22Rv1 (cell line): ENCODE measurements around the gene VEPH1.

Experiments used
- ZFX ChIP-seq: fragments of 450-650 bp; IDR thresholded peaks from 2 replicates; pipeline ENCODE4 v1.6.1; 2017; ENCODE audit warnings: antibody characterized with exemption, borderline replicate concordance
- TF ChIP-seq, protein P1 (sequence below): fragments of 450-650 bp; IDR thresholded peaks from 2 replicates; pipeline ENCODE4 v1.5.1; 2017; ENCODE audit warnings: mild to moderate bottlenecking

DNA sequence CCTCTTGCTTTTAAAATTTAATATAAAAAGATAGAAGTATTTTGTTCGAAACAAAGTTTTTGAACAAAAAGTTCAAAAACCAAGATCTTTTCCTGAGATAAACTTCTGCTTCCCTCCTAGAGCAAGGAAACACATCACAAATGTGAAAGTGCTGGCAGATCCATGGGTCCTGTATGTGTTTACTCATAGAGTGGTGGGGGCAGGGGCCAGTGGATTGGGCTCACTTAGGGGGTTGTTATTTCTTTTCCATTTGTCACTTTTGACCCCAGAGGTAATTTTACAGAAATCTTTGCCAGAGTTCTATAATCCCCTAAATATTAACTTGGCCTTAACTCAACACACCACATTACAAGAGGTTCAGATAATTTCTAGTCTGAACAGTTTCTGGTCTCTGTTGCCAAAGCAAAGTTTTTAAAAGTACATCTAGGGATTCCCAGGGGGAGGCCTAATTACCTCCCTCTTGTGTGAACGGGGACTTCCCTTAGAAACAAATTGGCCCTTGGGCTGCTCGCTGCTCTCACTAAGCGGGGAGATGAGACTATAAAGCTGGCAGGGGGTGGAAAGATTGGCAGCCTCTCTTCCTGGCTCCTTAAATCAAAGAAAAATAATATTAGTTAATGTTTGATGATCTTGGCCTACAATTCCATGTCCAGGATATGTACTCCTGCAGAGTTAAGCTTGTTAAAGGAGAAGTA, 133.3 kb downstream of the VEPH1 start:
- TF ChIP-seq, protein P1, sequence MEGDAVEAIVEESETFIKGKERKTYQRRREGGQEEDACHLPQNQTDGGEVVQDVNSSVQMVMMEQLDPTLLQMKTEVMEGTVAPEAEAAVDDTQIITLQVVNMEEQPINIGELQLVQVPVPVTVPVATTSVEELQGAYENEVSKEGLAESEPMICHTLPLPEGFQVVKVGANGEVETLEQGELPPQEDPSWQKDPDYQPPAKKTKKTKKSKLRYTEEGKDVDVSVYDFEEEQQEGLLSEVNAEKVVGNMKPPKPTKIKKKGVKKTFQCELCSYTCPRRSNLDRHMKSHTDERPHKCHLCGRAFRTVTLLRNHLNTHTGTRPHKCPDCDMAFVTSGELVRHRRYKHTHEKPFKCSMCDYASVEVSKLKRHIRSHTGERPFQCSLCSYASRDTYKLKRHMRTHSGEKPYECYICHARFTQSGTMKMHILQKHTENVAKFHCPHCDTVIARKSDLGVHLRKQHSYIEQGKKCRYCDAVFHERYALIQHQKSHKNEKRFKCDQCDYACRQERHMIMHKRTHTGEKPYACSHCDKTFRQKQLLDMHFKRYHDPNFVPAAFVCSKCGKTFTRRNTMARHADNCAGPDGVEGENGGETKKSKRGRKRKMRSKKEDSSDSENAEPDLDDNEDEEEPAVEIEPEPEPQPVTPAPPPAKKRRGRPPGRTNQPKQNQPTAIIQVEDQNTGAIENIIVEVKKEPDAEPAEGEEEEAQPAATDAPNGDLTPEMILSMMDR, result no peak
- no peak for TF ChIP-seq ZFX
